ENCODE data around the gene MYOM1. TPM values are rescaled to one million over a fixed set of nuclear protein-coding genes. Genes with fewer than 3 reads are reported as not detected.

The MYOM1 gene
- total RNA-seq, 2 donors from 2014 or later = 6.1 to 6.5 TPM

DNA sequence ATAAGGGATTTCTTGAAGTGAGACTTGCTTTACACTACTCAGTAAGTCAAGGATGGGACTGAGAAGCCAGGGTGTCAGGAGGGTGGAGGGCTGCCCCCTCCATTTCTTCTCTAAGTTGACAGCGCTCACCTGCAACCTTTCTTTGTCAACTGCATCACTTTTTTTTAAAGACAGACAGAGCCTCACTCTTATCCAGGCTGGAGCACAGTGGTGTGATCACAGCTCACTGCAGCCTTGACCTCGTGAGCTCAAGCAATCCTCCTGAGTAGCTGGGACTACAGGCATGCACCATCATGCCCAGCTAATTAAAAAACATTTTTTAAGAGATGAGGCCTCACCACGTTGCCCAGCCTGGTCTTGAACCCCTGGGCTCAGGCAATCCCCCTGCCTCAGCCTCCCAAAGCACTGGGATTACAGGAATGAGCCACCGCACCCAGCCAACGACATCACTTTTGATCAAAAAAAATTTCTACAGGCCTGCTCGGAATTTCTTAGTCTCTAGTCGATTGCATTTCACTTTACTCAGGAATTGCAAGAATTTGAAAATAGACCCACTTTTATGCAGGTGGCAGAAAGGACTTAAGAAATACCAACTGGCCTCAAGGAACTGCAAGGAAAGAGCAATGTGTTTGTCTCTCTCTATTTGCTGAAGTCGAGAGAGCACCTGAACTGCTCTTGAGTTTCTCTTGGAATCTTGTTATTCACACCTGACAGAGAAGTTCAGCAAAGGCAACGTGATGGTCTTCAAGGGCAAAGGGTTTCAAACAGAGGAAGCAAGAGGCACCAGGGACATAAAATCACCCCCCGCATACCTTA, 101.4 kb downstream of the MYOM1 start:
- no peak for DNase-seq (ENCODE audit: low spot score)
- Histone ChIP-seq H3K36me3 (no peaks in the 10 kb centered on the region), H3K4me3 (no peak overlapping the region), H3K27ac (no peak overlapping the region), H3K9me3 (no peaks in the 10 kb centered on the region), H3K4me1 (replicated peaks) (no peaks in the 10 kb centered on the region), H3K27me3 (replicated peaks; ENCODE audit: insufficient read depth) (no peaks in the 10 kb centered on the region)
- TF ChIP-seq, protein P1, sequence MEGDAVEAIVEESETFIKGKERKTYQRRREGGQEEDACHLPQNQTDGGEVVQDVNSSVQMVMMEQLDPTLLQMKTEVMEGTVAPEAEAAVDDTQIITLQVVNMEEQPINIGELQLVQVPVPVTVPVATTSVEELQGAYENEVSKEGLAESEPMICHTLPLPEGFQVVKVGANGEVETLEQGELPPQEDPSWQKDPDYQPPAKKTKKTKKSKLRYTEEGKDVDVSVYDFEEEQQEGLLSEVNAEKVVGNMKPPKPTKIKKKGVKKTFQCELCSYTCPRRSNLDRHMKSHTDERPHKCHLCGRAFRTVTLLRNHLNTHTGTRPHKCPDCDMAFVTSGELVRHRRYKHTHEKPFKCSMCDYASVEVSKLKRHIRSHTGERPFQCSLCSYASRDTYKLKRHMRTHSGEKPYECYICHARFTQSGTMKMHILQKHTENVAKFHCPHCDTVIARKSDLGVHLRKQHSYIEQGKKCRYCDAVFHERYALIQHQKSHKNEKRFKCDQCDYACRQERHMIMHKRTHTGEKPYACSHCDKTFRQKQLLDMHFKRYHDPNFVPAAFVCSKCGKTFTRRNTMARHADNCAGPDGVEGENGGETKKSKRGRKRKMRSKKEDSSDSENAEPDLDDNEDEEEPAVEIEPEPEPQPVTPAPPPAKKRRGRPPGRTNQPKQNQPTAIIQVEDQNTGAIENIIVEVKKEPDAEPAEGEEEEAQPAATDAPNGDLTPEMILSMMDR (IDR thresholded peaks at IDR 0.05) = no peak
- TF ChIP-seq POLR2AphosphoS5 (IDR thresholded peaks at IDR 0.05) = no peak
- TF ChIP-seq POLR2A (IDR thresholded peaks at IDR 0.05) = no peak
- WGBS = 78% methylated on average over 10 of the region's 10 CpGs
- intact Hi-C loops (cut with DNase I) = no loop called here

DNA sequence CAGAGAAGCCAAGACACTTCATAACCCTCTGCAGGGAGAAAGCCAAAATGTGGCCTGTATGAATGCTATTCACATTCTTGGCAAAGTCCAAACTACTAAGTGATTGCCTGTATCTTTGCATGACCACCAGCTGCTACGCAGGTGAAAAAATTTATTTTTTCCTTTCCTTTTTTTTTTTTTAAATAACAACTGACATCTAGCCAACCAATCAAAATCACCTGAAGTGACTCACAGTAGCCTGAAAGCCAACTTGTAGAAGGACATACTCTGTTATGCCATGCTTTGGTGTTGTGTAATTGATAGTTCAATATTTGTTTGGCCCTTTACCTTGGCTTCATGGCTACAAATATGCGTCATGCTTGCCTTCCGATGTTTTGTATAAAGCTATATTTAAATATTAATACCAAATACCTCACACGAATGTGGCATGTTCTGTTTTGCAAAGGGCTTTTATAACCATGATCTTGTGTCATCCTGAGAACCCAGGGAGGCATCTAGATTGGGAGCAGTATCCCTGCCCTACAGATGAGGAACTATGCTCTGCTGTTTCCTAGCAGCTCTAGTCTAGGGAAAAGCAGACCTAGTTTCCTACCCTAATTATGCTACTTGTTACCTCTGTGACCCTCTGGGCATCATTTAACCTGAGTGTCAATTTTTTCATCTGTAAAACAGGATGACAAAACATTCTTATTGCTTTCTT, 102.1 kb downstream of the MYOM1 start:
- TF ChIP-seq, protein P1 (IDR thresholded peaks at IDR 0.05) = no peak
- TF ChIP-seq POLR2AphosphoS5 (IDR thresholded peaks at IDR 0.05) = peak; percentile 44
- TF ChIP-seq POLR2A (IDR thresholded peaks at IDR 0.05) = no peak
- no peak for DNase-seq (ENCODE audit: low spot score)
- Histone ChIP-seq H3K27me3 (replicated peaks; ENCODE audit: insufficient read depth) (no peaks in the 10 kb centered on the region), H3K27ac (no peak overlapping the region), H3K9me3 (no peaks in the 10 kb centered on the region), H3K4me1 (replicated peaks) (no peaks in the 10 kb centered on the region), H3K4me3 (no peak overlapping the region), H3K36me3 (no peaks in the 10 kb centered on the region)
- 65% methylated on average over 4 of the region's 4 CpGs for WGBS
- intact Hi-C loops (cut with DNase I) = no loop called here

- DNase-seq (ENCODE audit: low spot score) = no peak
- no peak overlapping the region for H3K27ac ChIP-seq
- H3K27me3 ChIP-seq (replicated peaks; ENCODE audit: insufficient read depth) = no peaks in the 10 kb centered on the region
- TF ChIP-seq POLR2AphosphoS5 (IDR thresholded peaks at IDR 0.05) = no peak
- TF ChIP-seq, protein P1 (IDR thresholded peaks at IDR 0.05) = no peak
- no peak for TF ChIP-seq POLR2A (IDR thresholded peaks at IDR 0.05)
- no peak overlapping the region for H3K4me3 ChIP-seq
- H3K4me1 ChIP-seq (replicated peaks) = no peaks in the 10 kb centered on the region
- H3K9me3 ChIP-seq = no peaks in the 10 kb centered on the region
- no peaks in the 10 kb centered on the region for H3K36me3 ChIP-seq
- intact Hi-C loops (cut with DNase I) = no loop called here
- 93% methylated on average over 7 of the region's 7 CpGs for WGBS
These were observed 104.2 kb downstream of the MYOM1 start for GRCh38 chr18:3115447-3116030.

DNA sequence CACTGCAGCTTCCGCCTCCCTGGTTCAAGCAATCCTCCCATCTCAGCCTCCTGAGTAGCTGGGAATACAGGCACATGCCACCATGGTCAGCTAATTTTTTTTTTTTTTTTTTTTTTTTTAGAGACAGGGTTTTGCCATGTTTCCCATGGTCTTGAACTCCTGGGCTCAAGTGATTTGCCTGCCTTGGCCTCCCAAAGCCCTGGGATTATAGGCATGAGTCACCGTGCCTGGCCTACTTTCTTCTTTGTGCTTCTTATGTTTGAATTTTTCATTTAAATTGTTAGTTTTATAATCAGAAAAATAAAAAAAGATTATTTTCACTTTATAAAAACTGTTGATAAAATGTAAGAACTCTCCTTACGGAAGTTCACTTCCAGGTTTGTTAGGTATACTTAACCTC, 105.3 kb downstream of the MYOM1 start:
- 64% methylated on average over 3 of the region's 3 CpGs for WGBS
- TF ChIP-seq POLR2AphosphoS5 (IDR thresholded peaks at IDR 0.05) = no peak
- TF ChIP-seq POLR2A (IDR thresholded peaks at IDR 0.05) = no peak
- intact Hi-C loops (cut with DNase I) = no loop called here

GRCh38 chr18:3114026-3114425, 105.7 kb downstream of the MYOM1 start:
- Histone ChIP-seq H3K4me1 (replicated peaks) (no peaks in the 10 kb centered on the region), H3K36me3 (no peaks in the 10 kb centered on the region), H3K4me3 (no peak overlapping the region), H3K9me3 (no peaks in the 10 kb centered on the region), H3K27ac (no peak overlapping the region), H3K27me3 (replicated peaks; ENCODE audit: insufficient read depth) (no peaks in the 10 kb centered on the region)
- intact Hi-C loops (cut with DNase I) = no loop called here
- 81% methylated on average over 8 of the region's 8 CpGs for WGBS
- TF ChIP-seq POLR2A (IDR thresholded peaks at IDR 0.05) = no peak
- TF ChIP-seq, protein P1 (IDR thresholded peaks at IDR 0.05) = no peak
- no peak for TF ChIP-seq POLR2AphosphoS5 (IDR thresholded peaks at IDR 0.05)
- no peak for DNase-seq (ENCODE audit: low spot score)

More for the DNA sequence above, 105.3 kb downstream of the MYOM1 start:
- Histone ChIP-seq H3K9me3 (no peaks in the 10 kb centered on the region), H3K36me3 (no peaks in the 10 kb centered on the region), H3K4me3 (no peak overlapping the region), H3K27me3 (replicated peaks; ENCODE audit: insufficient read depth) (no peaks in the 10 kb centered on the region), H3K4me1 (replicated peaks) (no peaks in the 10 kb centered on the region), H3K27ac (no peak overlapping the region)
- no peak for DNase-seq (ENCODE audit: low spot score)
